GM12878 (cell line): ENCODE measurements around the gene KIF21A. TPM values are rescaled to one million over a fixed set of nuclear protein-coding genes. Genes with fewer than 3 reads are reported as not detected.

Source experiments
- ETV6 ChIP-seq, 2 experiments: fragments of 450-650 bp in 1 of 2; IDR thresholded peaks in 1 of 2; conservative IDR thresholded peaks in 1 of 2; 2 replicates each; pipeline ENCODE4 v1.6.1; 2014; ENCODE audit warnings: antibody characterized with exemption in 1 of 2, borderline replicate concordance in 1 of 2, low read depth in 1 of 2, mild to moderate bottlenecking in 1 of 2, moderate library complexity in 1 of 2
- JUND ChIP-seq: IDR thresholded peaks from 2 replicates; pipeline ENCODE4 v1.6.1; 2012; ENCODE audit warnings: low read depth, mild to moderate bottlenecking, low read length, improper control_type of control experiment, moderate library complexity
- NR2F1 ChIP-seq: fragments of 450-650 bp; conservative IDR thresholded peaks from 2 replicates; pipeline ENCODE4 v1.6.1; 2017; ENCODE audit warnings: mild to moderate bottlenecking
- PAX8 ChIP-seq: fragments of 450-650 bp; IDR thresholded peaks from 2 replicates; pipeline ENCODE4 v1.6.1; 2017; ENCODE audit warnings: mild to moderate bottlenecking, moderate library complexity
- polyA plus RNA-seq, 11 experiments: library from polyadenylated mRNA; depleted of rRNA in 4 of 11; unstranded in 6 of 11; stranded (reverse) in 5 of 11; fragments of >200 nt; fragmentation: Nextera tagmentation in 4 of 11; fragmentation: Illumina TruSeq in 1 of 11; extraction: Ambion mirVana in 4 of 11; extraction: Trizol in 1 of 11; gene quantifications; 1 replicate in 1 of 11; 2 replicates in 10 of 11; pipeline versions ENCODE4 v1.2.1 to v1.2.3, GENCODE V29; 2011 to 2016; ENCODE audit warnings: inconsistent platforms in 2 of 11, missing spikeins in 2 of 11, low read depth in 1 of 11
- total RNA-seq, 4 experiments: library from RNA; depleted of rRNA in 3 of 4; stranded (reverse); fragments of >200 nt in 3 of 4; fragmentation: Illumina TruSeq in 1 of 4; extraction: Trizol in 1 of 4; gene quantifications; 2 replicates each; pipeline versions ENCODE4 v1.2.1 to v1.2.3, GENCODE V29; 2013 to 2021
- TF ChIP-seq, protein P1 (sequence below): fragments of 150-350 bp; IDR thresholded peaks from 2 replicates; pipeline ENCODE4 v1.6.1; 2016; ENCODE audit warnings: low read depth, low read length
- TF ChIP-seq, protein P2 (sequence below): IDR thresholded peaks from 2 replicates; pipeline ENCODE4 v1.6.1; 2012; ENCODE audit warnings: improper control_type of control experiment, low read depth, low read length; ENCODE audit not compliant: insufficient replicate concordance
- TF ChIP-seq, protein P3 (sequence below): fragments of 450-650 bp; IDR thresholded peaks from 2 replicates; pipeline ENCODE4 v1.6.1; 2017; ENCODE audit warnings: borderline replicate concordance
- TF ChIP-seq, protein P4 (sequence below): IDR thresholded peaks from 2 replicates; pipeline ENCODE4 v1.6.1; 2012; ENCODE audit warnings: low read depth, low read length, improper control_type of control experiment
- TF ChIP-seq, protein P5 (sequence below): fragments of 450-650 bp; IDR thresholded peaks from 2 replicates; pipeline ENCODE4 v1.6.1; 2017; ENCODE audit warnings: mild to moderate bottlenecking, moderate library complexity
- TF ChIP-seq, protein P6 (sequence below): fragments of 450-650 bp; IDR thresholded peaks from 2 replicates; pipeline ENCODE4 v1.6.1; 2016; ENCODE audit warnings: mild to moderate bottlenecking

The KIF21A gene
- total and polyA plus RNA-seq, 10 of the 15 experiments (the other 5 are each of a cell fraction or from before 2014, with no cell fraction given): 21.3 to 42.1 (median 24.5) TPM

DNA sequence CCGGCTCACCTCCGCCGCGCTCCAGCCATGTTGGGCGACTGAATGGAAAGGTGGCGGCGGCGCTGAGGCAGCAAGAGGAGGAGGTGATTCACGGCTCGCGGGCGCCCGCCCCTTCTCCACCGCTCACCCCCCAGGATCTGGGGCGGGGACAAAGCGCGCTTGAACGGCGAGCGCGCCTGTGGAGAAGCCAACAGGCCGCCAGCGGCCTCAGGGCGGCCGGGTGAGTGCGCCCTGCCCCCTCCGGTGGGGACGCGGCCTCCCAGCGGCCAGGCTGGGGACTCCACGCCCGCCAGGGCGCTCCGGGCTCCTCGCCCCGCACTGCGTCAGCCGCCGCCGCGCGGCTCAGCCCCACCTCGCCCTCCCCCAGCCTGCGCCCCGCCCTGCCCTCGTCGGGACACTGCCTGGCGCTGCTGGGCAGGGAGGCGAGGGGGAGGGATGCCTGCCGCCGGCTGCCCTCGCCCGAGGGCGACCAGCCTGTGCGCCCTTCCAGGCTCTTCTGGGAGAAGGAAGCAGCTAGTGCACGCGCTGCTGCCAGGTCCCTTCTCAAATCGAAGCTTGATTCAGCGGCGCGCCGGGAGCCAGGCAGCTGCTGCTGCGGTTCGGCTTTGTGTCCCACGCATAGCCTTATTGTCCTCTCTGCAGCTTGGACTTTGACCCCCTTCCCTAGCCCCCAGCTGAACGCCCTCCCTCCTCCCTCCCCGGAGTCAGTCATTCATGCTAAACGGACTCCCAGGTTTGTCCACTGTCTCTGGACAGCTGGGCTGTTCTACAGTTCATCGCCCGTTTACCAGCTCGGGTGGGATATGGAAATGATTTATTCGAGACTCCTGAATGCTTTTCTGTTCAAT is at the start of gene KIF21A (continued):
- TF ChIP-seq, protein P1, sequence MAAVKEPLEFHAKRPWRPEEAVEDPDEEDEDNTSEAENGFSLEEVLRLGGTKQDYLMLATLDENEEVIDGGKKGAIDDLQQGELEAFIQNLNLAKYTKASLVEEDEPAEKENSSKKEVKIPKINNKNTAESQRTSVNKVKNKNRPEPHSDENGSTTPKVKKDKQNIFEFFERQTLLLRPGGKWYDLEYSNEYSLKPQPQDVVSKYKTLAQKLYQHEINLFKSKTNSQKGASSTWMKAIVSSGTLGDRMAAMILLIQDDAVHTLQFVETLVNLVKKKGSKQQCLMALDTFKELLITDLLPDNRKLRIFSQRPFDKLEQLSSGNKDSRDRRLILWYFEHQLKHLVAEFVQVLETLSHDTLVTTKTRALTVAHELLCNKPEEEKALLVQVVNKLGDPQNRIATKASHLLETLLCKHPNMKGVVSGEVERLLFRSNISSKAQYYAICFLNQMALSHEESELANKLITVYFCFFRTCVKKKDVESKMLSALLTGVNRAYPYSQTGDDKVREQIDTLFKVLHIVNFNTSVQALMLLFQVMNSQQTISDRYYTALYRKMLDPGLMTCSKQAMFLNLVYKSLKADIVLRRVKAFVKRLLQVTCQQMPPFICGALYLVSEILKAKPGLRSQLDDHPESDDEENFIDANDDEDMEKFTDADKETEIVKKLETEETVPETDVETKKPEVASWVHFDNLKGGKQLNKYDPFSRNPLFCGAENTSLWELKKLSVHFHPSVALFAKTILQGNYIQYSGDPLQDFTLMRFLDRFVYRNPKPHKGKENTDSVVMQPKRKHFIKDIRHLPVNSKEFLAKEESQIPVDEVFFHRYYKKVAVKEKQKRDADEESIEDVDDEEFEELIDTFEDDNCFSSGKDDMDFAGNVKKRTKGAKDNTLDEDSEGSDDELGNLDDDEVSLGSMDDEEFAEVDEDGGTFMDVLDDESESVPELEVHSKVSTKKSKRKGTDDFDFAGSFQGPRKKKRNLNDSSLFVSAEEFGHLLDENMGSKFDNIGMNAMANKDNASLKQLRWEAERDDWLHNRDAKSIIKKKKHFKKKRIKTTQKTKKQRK: no peak
- TF ChIP-seq, protein P2, sequence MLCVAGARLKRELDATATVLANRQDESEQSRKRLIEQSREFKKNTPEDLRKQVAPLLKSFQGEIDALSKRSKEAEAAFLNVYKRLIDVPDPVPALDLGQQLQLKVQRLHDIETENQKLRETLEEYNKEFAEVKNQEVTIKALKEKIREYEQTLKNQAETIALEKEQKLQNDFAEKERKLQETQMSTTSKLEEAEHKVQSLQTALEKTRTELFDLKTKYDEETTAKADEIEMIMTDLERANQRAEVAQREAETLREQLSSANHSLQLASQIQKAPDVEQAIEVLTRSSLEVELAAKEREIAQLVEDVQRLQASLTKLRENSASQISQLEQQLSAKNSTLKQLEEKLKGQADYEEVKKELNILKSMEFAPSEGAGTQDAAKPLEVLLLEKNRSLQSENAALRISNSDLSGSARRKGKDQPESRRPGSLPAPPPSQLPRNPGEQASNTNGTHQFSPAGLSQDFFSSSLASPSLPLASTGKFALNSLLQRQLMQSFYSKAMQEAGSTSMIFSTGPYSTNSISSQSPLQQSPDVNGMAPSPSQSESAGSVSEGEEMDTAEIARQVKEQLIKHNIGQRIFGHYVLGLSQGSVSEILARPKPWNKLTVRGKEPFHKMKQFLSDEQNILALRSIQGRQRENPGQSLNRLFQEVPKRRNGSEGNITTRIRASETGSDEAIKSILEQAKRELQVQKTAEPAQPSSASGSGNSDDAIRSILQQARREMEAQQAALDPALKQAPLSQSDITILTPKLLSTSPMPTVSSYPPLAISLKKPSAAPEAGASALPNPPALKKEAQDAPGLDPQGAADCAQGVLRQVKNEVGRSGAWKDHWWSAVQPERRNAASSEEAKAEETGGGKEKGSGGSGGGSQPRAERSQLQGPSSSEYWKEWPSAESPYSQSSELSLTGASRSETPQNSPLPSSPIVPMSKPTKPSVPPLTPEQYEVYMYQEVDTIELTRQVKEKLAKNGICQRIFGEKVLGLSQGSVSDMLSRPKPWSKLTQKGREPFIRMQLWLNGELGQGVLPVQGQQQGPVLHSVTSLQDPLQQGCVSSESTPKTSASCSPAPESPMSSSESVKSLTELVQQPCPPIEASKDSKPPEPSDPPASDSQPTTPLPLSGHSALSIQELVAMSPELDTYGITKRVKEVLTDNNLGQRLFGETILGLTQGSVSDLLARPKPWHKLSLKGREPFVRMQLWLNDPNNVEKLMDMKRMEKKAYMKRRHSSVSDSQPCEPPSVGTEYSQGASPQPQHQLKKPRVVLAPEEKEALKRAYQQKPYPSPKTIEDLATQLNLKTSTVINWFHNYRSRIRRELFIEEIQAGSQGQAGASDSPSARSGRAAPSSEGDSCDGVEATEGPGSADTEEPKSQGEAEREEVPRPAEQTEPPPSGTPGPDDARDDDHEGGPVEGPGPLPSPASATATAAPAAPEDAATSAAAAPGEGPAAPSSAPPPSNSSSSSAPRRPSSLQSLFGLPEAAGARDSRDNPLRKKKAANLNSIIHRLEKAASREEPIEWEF: no peak
- TF ChIP-seq ETV6 (conservative IDR thresholded peaks at IDR 0.05 in 1 of 2, IDR thresholded peaks at IDR 0.05 in 1 of 2; ENCODE audit: borderline replicate concordance in 1 of 2, low read depth in 1 of 2) (no peak), PAX8 (no peak), NR2F1 (0 out of 2 replicates have a peak, but pooled peaks have one; percentile 19), JUND (0 out of 2 replicates have a peak, but pooled peaks have one; percentile 33)
- TF ChIP-seq, protein P3, sequence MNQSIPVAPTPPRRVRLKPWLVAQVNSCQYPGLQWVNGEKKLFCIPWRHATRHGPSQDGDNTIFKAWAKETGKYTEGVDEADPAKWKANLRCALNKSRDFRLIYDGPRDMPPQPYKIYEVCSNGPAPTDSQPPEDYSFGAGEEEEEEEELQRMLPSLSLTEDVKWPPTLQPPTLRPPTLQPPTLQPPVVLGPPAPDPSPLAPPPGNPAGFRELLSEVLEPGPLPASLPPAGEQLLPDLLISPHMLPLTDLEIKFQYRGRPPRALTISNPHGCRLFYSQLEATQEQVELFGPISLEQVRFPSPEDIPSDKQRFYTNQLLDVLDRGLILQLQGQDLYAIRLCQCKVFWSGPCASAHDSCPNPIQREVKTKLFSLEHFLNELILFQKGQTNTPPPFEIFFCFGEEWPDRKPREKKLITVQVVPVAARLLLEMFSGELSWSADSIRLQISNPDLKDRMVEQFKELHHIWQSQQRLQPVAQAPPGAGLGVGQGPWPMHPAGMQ: no peak
- TF ChIP-seq, protein P4, sequence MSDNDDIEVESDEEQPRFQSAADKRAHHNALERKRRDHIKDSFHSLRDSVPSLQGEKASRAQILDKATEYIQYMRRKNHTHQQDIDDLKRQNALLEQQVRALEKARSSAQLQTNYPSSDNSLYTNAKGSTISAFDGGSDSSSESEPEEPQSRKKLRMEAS: 0 out of 2 replicates have a peak, but pooled peaks have one; percentile 10
- TF ChIP-seq, protein P5, sequence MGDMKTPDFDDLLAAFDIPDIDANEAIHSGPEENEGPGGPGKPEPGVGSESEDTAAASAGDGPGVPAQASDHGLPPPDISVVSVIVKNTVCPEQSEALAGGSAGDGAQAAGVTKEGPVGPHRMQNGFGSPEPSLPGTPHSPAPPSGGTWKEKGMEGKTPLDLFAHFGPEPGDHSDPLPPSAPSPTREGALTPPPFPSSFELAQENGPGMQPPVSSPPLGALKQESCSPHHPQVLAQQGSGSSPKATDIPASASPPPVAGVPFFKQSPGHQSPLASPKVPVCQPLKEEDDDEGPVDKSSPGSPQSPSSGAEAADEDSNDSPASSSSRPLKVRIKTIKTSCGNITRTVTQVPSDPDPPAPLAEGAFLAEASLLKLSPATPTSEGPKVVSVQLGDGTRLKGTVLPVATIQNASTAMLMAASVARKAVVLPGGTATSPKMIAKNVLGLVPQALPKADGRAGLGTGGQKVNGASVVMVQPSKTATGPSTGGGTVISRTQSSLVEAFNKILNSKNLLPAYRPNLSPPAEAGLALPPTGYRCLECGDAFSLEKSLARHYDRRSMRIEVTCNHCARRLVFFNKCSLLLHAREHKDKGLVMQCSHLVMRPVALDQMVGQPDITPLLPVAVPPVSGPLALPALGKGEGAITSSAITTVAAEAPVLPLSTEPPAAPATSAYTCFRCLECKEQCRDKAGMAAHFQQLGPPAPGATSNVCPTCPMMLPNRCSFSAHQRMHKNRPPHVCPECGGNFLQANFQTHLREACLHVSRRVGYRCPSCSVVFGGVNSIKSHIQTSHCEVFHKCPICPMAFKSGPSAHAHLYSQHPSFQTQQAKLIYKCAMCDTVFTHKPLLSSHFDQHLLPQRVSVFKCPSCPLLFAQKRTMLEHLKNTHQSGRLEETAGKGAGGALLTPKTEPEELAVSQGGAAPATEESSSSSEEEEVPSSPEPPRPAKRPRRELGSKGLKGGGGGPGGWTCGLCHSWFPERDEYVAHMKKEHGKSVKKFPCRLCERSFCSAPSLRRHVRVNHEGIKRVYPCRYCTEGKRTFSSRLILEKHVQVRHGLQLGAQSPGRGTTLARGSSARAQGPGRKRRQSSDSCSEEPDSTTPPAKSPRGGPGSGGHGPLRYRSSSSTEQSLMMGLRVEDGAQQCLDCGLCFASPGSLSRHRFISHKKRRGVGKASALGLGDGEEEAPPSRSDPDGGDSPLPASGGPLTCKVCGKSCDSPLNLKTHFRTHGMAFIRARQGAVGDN: no peak
- TF ChIP-seq, protein P6, sequence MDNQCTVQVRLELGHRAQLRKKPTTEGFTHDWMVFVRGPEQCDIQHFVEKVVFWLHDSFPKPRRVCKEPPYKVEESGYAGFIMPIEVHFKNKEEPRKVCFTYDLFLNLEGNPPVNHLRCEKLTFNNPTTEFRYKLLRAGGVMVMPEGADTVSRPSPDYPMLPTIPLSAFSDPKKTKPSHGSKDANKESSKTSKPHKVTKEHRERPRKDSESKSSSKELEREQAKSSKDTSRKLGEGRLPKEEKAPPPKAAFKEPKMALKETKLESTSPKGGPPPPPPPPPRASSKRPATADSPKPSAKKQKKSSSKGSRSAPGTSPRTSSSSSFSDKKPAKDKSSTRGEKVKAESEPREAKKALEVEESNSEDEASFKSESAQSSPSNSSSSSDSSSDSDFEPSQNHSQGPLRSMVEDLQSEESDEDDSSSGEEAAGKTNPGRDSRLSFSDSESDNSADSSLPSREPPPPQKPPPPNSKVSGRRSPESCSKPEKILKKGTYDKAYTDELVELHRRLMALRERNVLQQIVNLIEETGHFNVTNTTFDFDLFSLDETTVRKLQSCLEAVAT: no peak
